Esophagus muscularis mucosa (tissue), 3 donors: ENCODE measurements around the gene COPE.

Source experiments
- CTCF ChIP-seq, 3 experiments: fragments of 200-600 bp in 2 of 3; fragments of 450-650 bp in 1 of 3; sonication (generic) in 2 of 3; IDR thresholded peaks; one replicate each; pipeline ENCODE4 v1.5.1; 2017 to 2019; ENCODE audit warnings: antibody characterized with exemption in 3 of 3, mild to moderate bottlenecking in 2 of 3, moderate library complexity in 1 of 3
- POLR2A ChIP-seq: fragments of 450-650 bp; IDR thresholded peaks from one replicate; pipeline ENCODE4 v1.6.1; 2017; ENCODE audit warnings: antibody characterized with exemption, moderate library complexity, mild to moderate bottlenecking, low read depth

GRCh38 chr19:18889949-18890745, 29.0 kb downstream of the COPE start:
- TF ChIP-seq CTCF (IDR thresholded peaks at IDR 0.05), result no peak
- TF ChIP-seq POLR2A, result no peak
